ENCODE data around the gene ZNF711.

DNA sequence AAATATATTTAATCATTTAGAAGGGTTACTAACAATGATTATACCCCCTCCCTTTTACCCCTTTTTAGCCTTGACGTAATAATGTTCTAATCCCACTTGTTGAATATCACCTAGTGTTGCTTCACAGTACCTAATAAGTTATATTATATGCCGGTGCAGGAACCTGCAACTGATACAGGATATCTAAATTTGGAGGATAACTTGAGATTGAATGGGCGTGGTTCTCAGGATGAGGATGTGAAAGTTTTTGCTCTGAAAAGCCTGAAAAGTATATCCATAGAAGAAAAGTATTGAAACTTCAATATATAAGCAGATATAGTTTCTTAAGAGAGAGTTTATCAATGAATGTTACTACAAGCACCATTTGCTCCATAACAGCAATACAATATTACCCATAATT is 59.8 kb downstream of the ZNF711 start:
- TF ChIP-seq EZH2 (IDR thresholded peaks at IDR 0.05; ENCODE audit: insufficient read depth, poor library complexity, severe bottlenecking), result no peak
- no peak for TF ChIP-seq EZH2phosphoT487 (IDR thresholded peaks at IDR 0.05; ENCODE audit: insufficient read depth, low read depth)

Data from GM23248 (cell line).